Measurements from ENCODE around the gene TTC39B. TPM values are rescaled to one million over a fixed set of nuclear protein-coding genes. Genes with fewer than 3 reads are reported as not detected.

Gene TTC39B
- 10 to 100 TPM; 11.3 to 12.1 TPM for total RNA-seq
- 6.9 TPM for polyA plus RNA-seq

GRCh38 chr9:15306757-15307522 is at the start of gene TTC39B:
Gene TTC39B, minus strand, starts transcription at chr9:15307216. Its CDS starts 91 bp downstream, at chr9:15307125.
- no peaks in the 10 kb centered on the region for H3K9me3 ChIP-seq (ENCODE audit: low read length)
- no peaks in the 10 kb centered on the region for H3K36me3 ChIP-seq (ENCODE audit: insufficient read depth, low read length)
- H3K4me3 Mint-ChIP-seq: peak within 1 kb of the TSS; percentile 97 to 100 (median 99)
- POLR2A ChIA-PET: interaction anchor here (0.5 to 2.3 kb wide), 5 partner anchors 10 to 204 kb away, joined by 3 to 9 read pairs (median 5); partner anchors contain the start of gene PSIP1
- peaks cover 0 to 15% (median 3%) of the 10 kb centered on the region in 3 donors for H3K36me3 Mint-ChIP-seq
- H3K27ac Mint-ChIP-seq: peak within 1 kb of the TSS; percentile 80 to 98 (median 95)
- peak; percentile 61 to 86 (median 78) for DNase-seq
- CTCF ChIA-PET: interaction anchor here (0.7 to 3.6 kb wide), 9 partner anchors 11 to 116 kb away, joined by 3 to 17 read pairs (median 3); partner anchors contain the start of gene SNAPC3
- no peaks in the 10 kb centered on the region for H3K9me3 Mint-ChIP-seq
- H3K27ac ChIP-seq (ENCODE audit: low read depth, low read length): peak within 1 kb of the TSS; percentile 71
- H3K4me1 ChIP-seq (ENCODE audit: insufficient read depth, low read length): peaks cover 47% of the 10 kb centered on the region
- H3K27me3 Mint-ChIP-seq: no peaks in the 10 kb centered on the region
- H3K4me1 Mint-ChIP-seq: peaks cover 41 to 60% (median 52%) of the 10 kb centered on the region in 3 donors
- H3K27me3 ChIP-seq (ENCODE audit: insufficient read depth, low read length, poor library complexity, severe bottlenecking): no peaks in the 10 kb centered on the region
- H3K4me3 ChIP-seq (ENCODE audit: low read length): peak within 1 kb of the TSS; percentile 81

GRCh38 chr9:15355669-15356068 is 48.7 kb upstream of the TTC39B start:
- ChIA-PET CTCF (interaction anchor here (1.4 to 1.8 kb wide), 2 partner anchors 18 to 61 kb away, joined by 3 to 4 read pairs; no protein-coding TSS in a partner anchor), POLR2A (interaction anchor here (0.6 kb wide), 1 partner anchor 10 kb away, joined by 6 read pairs; no protein-coding TSS in a partner anchor)
- no peaks in the 10 kb centered on the region for H3K36me3 Mint-ChIP-seq
- H3K27me3 Mint-ChIP-seq: no peaks in the 10 kb centered on the region
- no peaks in the 10 kb centered on the region for H3K36me3 ChIP-seq (ENCODE audit: insufficient read depth, low read length)
- H3K9me3 Mint-ChIP-seq: no peaks in the 10 kb centered on the region
- DNase-seq: no peak
- no peak overlapping the region for H3K27ac Mint-ChIP-seq
- no peak overlapping the region for H3K4me3 ChIP-seq (ENCODE audit: low read length)
- H3K9me3 ChIP-seq (ENCODE audit: low read length): no peaks in the 10 kb centered on the region
- H3K27me3 ChIP-seq (ENCODE audit: insufficient read depth, low read length, poor library complexity, severe bottlenecking): no peaks in the 10 kb centered on the region
- peaks cover 18% of the 10 kb centered on the region for H3K4me1 ChIP-seq (ENCODE audit: insufficient read depth, low read length)
- no peak overlapping the region for H3K4me3 Mint-ChIP-seq
- H3K27ac ChIP-seq (ENCODE audit: low read depth, low read length): no peak overlapping the region
- H3K4me1 Mint-ChIP-seq: peaks cover 12 to 21% (median 15%) of the 10 kb centered on the region in 3 donors

- ChIA-PET POLR2A (no interaction called here), CTCF (interaction anchor here (1.2 to 1.8 kb wide), 3 partner anchors 17 to 62 kb away, joined by 3 to 4 read pairs (median 3); no protein-coding TSS in a partner anchor)
- H3K4me3 ChIP-seq (ENCODE audit: low read length): no peak overlapping the region
- Mint-ChIP-seq H3K9me3 (no peaks in the 10 kb centered on the region), H3K4me1 (peaks cover 12 to 21% (median 15%) of the 10 kb centered on the region in 3 donors), H3K36me3 (no peaks in the 10 kb centered on the region), H3K4me3 (no peak overlapping the region), H3K27me3 (no peaks in the 10 kb centered on the region), H3K27ac (peak overlapping the region in 2 of 8 donors; percentile 1 to 48)
- H3K9me3 ChIP-seq (ENCODE audit: low read length): no peaks in the 10 kb centered on the region
- H3K36me3 ChIP-seq (ENCODE audit: insufficient read depth, low read length): no peaks in the 10 kb centered on the region
- peaks cover 18% of the 10 kb centered on the region for H3K4me1 ChIP-seq (ENCODE audit: insufficient read depth, low read length)
- H3K27ac ChIP-seq (ENCODE audit: low read depth, low read length): no peak overlapping the region
- DNase-seq: peak in 1 of 5 donors; percentile 46
- no peaks in the 10 kb centered on the region for H3K27me3 ChIP-seq (ENCODE audit: insufficient read depth, low read length, poor library complexity, severe bottlenecking)
Observed at GRCh38 chr9:15354713-15355112, 47.7 kb upstream of the TTC39B start.

GRCh38 chr9:15353892-15354291 is 46.9 kb upstream of the TTC39B start:
- peaks cover 12 to 21% (median 15%) of the 10 kb centered on the region in 3 donors for H3K4me1 Mint-ChIP-seq
- Histone ChIP-seq H3K27me3 (ENCODE audit: insufficient read depth, low read length, poor library complexity, severe bottlenecking) (no peaks in the 10 kb centered on the region), H3K4me3 (ENCODE audit: low read length) (no peak overlapping the region), H3K36me3 (ENCODE audit: insufficient read depth, low read length) (no peaks in the 10 kb centered on the region), H3K9me3 (ENCODE audit: low read length) (no peaks in the 10 kb centered on the region), H3K4me1 (ENCODE audit: insufficient read depth, low read length) (peaks cover 18% of the 10 kb centered on the region), H3K27ac (ENCODE audit: low read depth, low read length) (no peak overlapping the region)
- H3K36me3 Mint-ChIP-seq: no peaks in the 10 kb centered on the region
- no peaks in the 10 kb centered on the region for H3K27me3 Mint-ChIP-seq
- H3K27ac Mint-ChIP-seq: peak overlapping the region in 1 of 8 donors; percentile 24
- no peak for DNase-seq
- no peak overlapping the region for H3K4me3 Mint-ChIP-seq
- ChIA-PET CTCF (interaction anchor here (1.8 kb wide), 1 partner anchor 16 kb away, joined by 4 read pairs; no protein-coding TSS in a partner anchor), POLR2A (no interaction called here)
- H3K9me3 Mint-ChIP-seq: no peaks in the 10 kb centered on the region

- ChIA-PET POLR2A (no interaction called here), CTCF (interaction anchor here (1.5 kb wide), 1 partner anchor 12 kb away, joined by 3 read pairs; no protein-coding TSS in a partner anchor)
- Mint-ChIP-seq H3K27ac (no peak overlapping the region), H3K9me3 (no peaks in the 10 kb centered on the region), H3K4me3 (no peak overlapping the region), H3K4me1 (peaks cover 12 to 20% (median 15%) of the 10 kb centered on the region in 3 donors), H3K27me3 (no peaks in the 10 kb centered on the region), H3K36me3 (no peaks in the 10 kb centered on the region)
- H3K27ac ChIP-seq (ENCODE audit: low read depth, low read length): no peak overlapping the region
- H3K4me3 ChIP-seq (ENCODE audit: low read length): no peak overlapping the region
- no peaks in the 10 kb centered on the region for H3K9me3 ChIP-seq (ENCODE audit: low read length)
- no peaks in the 10 kb centered on the region for H3K27me3 ChIP-seq (ENCODE audit: insufficient read depth, low read length, poor library complexity, severe bottlenecking)
- no peaks in the 10 kb centered on the region for H3K36me3 ChIP-seq (ENCODE audit: insufficient read depth, low read length)
- peaks cover 18% of the 10 kb centered on the region for H3K4me1 ChIP-seq (ENCODE audit: insufficient read depth, low read length)
- no peak for DNase-seq
Observed at GRCh38 chr9:15352306-15352705, 45.3 kb upstream of the TTC39B start.

- Mint-ChIP-seq H3K4me3 (no peak overlapping the region), H3K4me1 (peaks cover 11 to 15% (median 13%) of the 10 kb centered on the region in 3 donors), H3K9me3 (no peaks in the 10 kb centered on the region), H3K27ac (no peak overlapping the region), H3K27me3 (no peaks in the 10 kb centered on the region), H3K36me3 (no peaks in the 10 kb centered on the region)
- no peak for DNase-seq
- Histone ChIP-seq H3K36me3 (ENCODE audit: insufficient read depth, low read length) (no peaks in the 10 kb centered on the region), H3K4me3 (ENCODE audit: low read length) (no peak overlapping the region), H3K9me3 (ENCODE audit: low read length) (no peaks in the 10 kb centered on the region), H3K4me1 (ENCODE audit: insufficient read depth, low read length) (peaks cover 12% of the 10 kb centered on the region), H3K27me3 (ENCODE audit: insufficient read depth, low read length, poor library complexity, severe bottlenecking) (no peaks in the 10 kb centered on the region), H3K27ac (ENCODE audit: low read depth, low read length) (no peak overlapping the region)
- ChIA-PET CTCF (no interaction called here), POLR2A (interaction anchor here (0.6 kb wide), 1 partner anchor 40 kb away, joined by 3 read pairs; no protein-coding TSS in a partner anchor)
Observed at GRCh38 chr9:15349892-15350761, 43.1 kb upstream of the TTC39B start.

GRCh38 chr9:15346837-15347236 is 39.8 kb upstream of the TTC39B start:
- Mint-ChIP-seq H3K4me1 (peaks cover 4 to 7% (median 6%) of the 10 kb centered on the region in 3 donors), H3K27me3 (no peaks in the 10 kb centered on the region), H3K9me3 (no peaks in the 10 kb centered on the region), H3K4me3 (no peak overlapping the region), H3K27ac (peak overlapping the region in 1 of 8 donors; percentile 42), H3K36me3 (peaks cover 0 to 6% (median 0%) of the 10 kb centered on the region in 3 donors)
- H3K4me1 ChIP-seq (ENCODE audit: insufficient read depth, low read length): peaks cover 5% of the 10 kb centered on the region
- ChIA-PET POLR2A (no interaction called here), CTCF (no interaction called here)
- H3K27ac ChIP-seq (ENCODE audit: low read depth, low read length): no peak overlapping the region
- DNase-seq: no peak
- no peaks in the 10 kb centered on the region for H3K36me3 ChIP-seq (ENCODE audit: insufficient read depth, low read length)
- H3K9me3 ChIP-seq (ENCODE audit: low read length): no peaks in the 10 kb centered on the region
- H3K4me3 ChIP-seq (ENCODE audit: low read length): no peak overlapping the region
- no peaks in the 10 kb centered on the region for H3K27me3 ChIP-seq (ENCODE audit: insufficient read depth, low read length, poor library complexity, severe bottlenecking)

Data from CD8-positive, alpha-beta memory T cell (primary cell).